ENCODE measurements around the gene STK36.

The STK36 gene

DNA sequence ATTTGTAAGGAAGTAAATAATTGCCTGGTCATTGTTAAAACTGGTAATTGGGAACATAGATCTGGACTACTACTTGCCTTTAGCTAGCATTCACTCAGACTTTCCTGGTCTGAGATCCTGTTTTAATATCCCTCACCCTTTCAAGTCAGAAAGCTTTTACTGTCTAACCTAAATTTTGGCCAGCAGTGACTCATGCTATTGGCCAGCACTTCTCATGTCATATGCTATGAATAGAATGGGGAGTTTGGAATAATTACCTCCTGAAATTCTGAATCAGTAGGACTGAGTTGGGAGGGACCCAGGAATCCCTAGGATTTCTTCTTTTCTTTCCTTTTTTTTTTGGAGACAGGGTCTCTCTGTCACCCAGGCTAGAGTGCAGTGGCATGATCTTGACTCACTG is 19.3 kb downstream of the STK36 start:
- TF ChIP-seq ZFX (IDR thresholded peaks at IDR 0.05) (no peak), CTCF (conservative IDR thresholded peaks at IDR 0.05) (no peak)
- no peak overlapping the region for H3K27ac ChIP-seq

DNA sequence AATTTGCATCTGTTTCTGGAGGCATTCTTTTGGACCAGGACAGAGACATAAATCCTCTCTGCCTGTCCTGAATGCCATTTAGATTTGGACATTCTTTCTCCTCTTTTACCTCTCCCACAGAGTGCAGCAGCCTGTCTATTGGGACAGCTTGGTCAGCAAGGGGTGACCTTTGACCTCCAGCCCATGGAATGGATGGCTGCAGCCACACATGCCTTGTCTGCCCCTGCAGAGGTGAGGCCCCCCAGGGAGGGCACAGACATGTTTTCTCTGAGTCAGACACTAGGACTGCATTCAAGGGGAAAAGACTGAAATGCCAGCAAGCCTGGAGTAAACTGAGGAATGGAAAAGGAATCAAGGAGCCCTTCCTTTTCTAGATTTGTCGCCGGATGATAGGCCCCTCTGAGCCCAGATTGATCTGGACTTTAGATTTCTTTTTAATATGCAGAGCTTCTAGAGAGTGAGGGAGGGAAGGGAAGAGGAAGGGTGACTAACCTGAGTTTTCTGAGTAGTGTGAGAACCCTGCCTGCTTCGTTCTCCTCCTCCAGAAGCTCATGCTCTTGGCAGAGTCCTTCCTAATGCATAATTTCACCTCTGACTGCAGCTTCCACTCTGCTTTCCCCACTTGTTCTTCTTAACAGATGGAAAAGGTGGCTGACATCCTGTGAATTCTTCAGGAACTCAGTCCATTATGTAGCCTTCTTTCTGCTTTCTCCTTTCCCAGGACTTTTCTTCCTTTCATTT is 22.7 kb downstream of the STK36 start:
- TF ChIP-seq CTCF (conservative IDR thresholded peaks at IDR 0.05) (no peak), ZFX (IDR thresholded peaks at IDR 0.05) (no peak)
- no peak overlapping the region for H3K27ac ChIP-seq

GRCh38 chr2:218698885-218699284 is 27.0 kb downstream of the STK36 start:
- H3K27ac ChIP-seq, result no peak overlapping the region
- TF ChIP-seq ZFX (IDR thresholded peaks at IDR 0.05) (no peak), CTCF (conservative IDR thresholded peaks at IDR 0.05) (no peak)

DNA sequence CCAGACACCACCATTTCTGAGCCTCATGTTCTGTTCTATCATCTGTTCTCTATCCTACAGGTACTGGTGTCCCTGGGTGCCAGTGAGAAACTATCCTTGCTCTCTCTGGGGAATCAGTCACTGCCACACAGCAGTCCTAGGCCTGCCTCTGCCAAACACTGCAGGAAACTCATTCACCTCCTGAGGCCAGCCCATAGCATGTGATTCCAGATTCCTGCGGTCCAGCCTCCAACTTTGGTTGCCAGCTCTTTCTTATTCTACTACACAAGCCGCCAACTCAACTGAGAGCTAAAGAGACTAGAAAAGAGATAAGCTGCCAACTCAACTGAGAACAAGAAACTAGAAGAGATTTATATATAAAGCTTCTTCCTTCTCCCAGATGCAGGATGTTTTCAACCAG is 29.9 kb downstream of the STK36 start:
- TF ChIP-seq ZFX (IDR thresholded peaks at IDR 0.05) (no peak), CTCF (conservative IDR thresholded peaks at IDR 0.05) (no peak)
- no peak overlapping the region for H3K27ac ChIP-seq

GRCh38 chr2:218703341-218703740 is 31.5 kb downstream of the STK36 start:
- H3K27ac ChIP-seq, result no peak overlapping the region
- TF ChIP-seq CTCF (conservative IDR thresholded peaks at IDR 0.05) (no peak), ZFX (IDR thresholded peaks at IDR 0.05) (no peak)

- TF ChIP-seq ZFX (IDR thresholded peaks at IDR 0.05) (no peak), CTCF (conservative IDR thresholded peaks at IDR 0.05) (no peak)
- H3K27ac ChIP-seq, result no peak overlapping the region
These were observed 36.2 kb downstream of the STK36 start for GRCh38 chr2:218708086-218708485.

DNA sequence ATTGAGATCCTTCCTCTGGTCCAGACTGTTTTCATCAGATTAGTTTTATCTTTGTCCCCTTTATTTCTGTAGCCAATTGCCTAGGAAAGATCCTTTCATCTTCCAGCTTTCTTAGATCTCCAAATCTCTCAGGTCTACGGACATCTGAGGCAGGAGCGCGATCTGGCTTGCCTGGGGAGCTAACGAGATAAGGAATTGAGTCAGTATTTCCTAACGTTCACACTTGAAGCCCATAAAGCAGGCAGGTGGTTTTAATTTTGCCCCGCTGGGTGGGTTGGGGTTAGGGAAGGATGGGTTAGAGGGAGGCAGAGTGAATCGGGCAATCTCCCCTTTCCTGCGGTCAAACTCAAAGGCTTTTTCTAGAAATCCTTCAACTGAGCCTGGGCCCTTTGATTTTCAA is 38.0 kb downstream of the STK36 start:
- no peak for TF ChIP-seq ZFX (IDR thresholded peaks at IDR 0.05)
- no peak overlapping the region for H3K27ac ChIP-seq

DNA sequence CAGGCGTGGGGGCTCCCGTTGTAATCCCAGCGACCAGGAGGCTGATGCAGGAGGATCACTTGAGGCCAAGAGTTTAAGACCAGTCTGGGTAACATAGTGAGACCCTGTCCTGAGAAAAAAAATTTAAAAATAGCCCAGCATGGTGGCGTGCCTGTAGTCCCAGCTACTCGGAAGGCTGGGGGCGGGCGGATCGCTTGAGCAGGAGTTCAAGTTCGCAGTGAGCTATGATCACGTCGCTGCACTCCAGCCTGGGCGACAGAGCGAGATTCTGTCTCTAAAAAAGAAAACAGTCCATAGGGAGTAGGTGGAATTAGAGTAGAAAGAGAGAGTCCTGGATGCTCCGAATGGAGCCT is 38.4 kb downstream of the STK36 start:
- H3K27ac ChIP-seq, result peak overlapping the region; percentile 80; the same call in 1 of the 2 replicates

More for the DNA sequence above, 38.4 kb downstream of the STK36 start:
- TF ChIP-seq ZFX (IDR thresholded peaks at IDR 0.05), result no peak
- TF ChIP-seq CTCF (conservative IDR thresholded peaks at IDR 0.05), result no peak
